Measurements from ENCODE around the gene P2RX6. TPM values are rescaled to one million over a fixed set of nuclear protein-coding genes. Genes with fewer than 3 reads are reported as not detected.

P2RX6 gene
- total and polyA plus RNA-seq, 9 of the 15 experiments (the other 6 are each of a cell fraction or from before 2014, with no cell fraction given) = 0.01 to 3.9 (median 1.5) TPM; not detected in 1

- TF ChIP-seq HDAC8 (tag; IDR thresholded peaks at IDR 0.05) = no peak
- no peak for TF ChIP-seq SMAD4 (CRISPR knock-in tag; conservative IDR thresholded peaks at IDR 0.05)
- no peak for TF ChIP-seq MBD2 (IDR thresholded peaks at IDR 0.05; ENCODE audit: borderline replicate concordance, low read depth)
- TF ChIP-seq TCF7L2 (IDR thresholded peaks at IDR 0.05; ENCODE audit: low read depth, low read length) = no peak
- TF ChIP-seq GATA2 (CRISPR knock-in tag; IDR thresholded peaks at IDR 0.05) = no peak
- TF ChIP-seq SP2 (IDR thresholded peaks at IDR 0.05; ENCODE audit: extremely low read depth, low read depth, low read length, poor library complexity, severe bottlenecking) = no peak
- TF ChIP-seq, protein P1, sequence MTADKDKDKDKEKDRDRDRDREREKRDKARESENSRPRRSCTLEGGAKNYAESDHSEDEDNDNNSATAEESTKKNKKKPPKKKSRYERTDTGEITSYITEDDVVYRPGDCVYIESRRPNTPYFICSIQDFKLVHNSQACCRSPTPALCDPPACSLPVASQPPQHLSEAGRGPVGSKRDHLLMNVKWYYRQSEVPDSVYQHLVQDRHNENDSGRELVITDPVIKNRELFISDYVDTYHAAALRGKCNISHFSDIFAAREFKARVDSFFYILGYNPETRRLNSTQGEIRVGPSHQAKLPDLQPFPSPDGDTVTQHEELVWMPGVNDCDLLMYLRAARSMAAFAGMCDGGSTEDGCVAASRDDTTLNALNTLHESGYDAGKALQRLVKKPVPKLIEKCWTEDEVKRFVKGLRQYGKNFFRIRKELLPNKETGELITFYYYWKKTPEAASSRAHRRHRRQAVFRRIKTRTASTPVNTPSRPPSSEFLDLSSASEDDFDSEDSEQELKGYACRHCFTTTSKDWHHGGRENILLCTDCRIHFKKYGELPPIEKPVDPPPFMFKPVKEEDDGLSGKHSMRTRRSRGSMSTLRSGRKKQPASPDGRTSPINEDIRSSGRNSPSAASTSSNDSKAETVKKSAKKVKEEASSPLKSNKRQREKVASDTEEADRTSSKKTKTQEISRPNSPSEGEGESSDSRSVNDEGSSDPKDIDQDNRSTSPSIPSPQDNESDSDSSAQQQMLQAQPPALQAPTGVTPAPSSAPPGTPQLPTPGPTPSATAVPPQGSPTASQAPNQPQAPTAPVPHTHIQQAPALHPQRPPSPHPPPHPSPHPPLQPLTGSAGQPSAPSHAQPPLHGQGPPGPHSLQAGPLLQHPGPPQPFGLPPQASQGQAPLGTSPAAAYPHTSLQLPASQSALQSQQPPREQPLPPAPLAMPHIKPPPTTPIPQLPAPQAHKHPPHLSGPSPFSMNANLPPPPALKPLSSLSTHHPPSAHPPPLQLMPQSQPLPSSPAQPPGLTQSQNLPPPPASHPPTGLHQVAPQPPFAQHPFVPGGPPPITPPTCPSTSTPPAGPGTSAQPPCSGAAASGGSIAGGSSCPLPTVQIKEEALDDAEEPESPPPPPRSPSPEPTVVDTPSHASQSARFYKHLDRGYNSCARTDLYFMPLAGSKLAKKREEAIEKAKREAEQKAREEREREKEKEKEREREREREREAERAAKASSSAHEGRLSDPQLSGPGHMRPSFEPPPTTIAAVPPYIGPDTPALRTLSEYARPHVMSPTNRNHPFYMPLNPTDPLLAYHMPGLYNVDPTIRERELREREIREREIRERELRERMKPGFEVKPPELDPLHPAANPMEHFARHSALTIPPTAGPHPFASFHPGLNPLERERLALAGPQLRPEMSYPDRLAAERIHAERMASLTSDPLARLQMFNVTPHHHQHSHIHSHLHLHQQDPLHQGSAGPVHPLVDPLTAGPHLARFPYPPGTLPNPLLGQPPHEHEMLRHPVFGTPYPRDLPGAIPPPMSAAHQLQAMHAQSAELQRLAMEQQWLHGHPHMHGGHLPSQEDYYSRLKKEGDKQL (CRISPR knock-in tag; IDR thresholded peaks at IDR 0.05; ENCODE audit: borderline replicate concordance) = no peak
- TF ChIP-seq MAFK (IDR thresholded peaks at IDR 0.05; ENCODE audit: low read length) = no peak
- no peak for TF ChIP-seq MCM7 (IDR thresholded peaks at IDR 0.05)
- no peak for TF ChIP-seq ZBTB7A (IDR thresholded peaks at IDR 0.05; ENCODE audit: borderline replicate concordance, control insufficient read depth, low read depth, low read length)
- no peak for TF ChIP-seq SRSF9 (IDR thresholded peaks at IDR 0.05; ENCODE audit: borderline replicate concordance, low read depth, low read length)
Measured at GRCh38 chr22:21054046-21054713, 39.2 kb downstream of the P2RX6 start (continued).

Data from K562 (cell line).